ENCODE results near the gene INHBC.

- TF ChIP-seq, protein P1, sequence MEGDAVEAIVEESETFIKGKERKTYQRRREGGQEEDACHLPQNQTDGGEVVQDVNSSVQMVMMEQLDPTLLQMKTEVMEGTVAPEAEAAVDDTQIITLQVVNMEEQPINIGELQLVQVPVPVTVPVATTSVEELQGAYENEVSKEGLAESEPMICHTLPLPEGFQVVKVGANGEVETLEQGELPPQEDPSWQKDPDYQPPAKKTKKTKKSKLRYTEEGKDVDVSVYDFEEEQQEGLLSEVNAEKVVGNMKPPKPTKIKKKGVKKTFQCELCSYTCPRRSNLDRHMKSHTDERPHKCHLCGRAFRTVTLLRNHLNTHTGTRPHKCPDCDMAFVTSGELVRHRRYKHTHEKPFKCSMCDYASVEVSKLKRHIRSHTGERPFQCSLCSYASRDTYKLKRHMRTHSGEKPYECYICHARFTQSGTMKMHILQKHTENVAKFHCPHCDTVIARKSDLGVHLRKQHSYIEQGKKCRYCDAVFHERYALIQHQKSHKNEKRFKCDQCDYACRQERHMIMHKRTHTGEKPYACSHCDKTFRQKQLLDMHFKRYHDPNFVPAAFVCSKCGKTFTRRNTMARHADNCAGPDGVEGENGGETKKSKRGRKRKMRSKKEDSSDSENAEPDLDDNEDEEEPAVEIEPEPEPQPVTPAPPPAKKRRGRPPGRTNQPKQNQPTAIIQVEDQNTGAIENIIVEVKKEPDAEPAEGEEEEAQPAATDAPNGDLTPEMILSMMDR (IDR thresholded peaks at IDR 0.05) = no peak
- TF ChIP-seq EZH2 (IDR thresholded peaks at IDR 0.05; ENCODE audit: borderline replicate concordance, insufficient read depth, low read depth, low read length, poor library complexity, severe bottlenecking) = no peak
Measured at GRCh38 chr12:57456737-57457490, 22.3 kb downstream of the INHBC start.

Measured in B cell (primary cell).